NK-92 (cell line): ENCODE results near the gene MAPKBP1.
"Not testable (repeated sequence)": the region's sequence is repeated elsewhere in the genome, so short reads cannot be mapped to it uniquely, and the experiment has no call there.

ENCODE experiments used
- DNase-seq: peaks from one replicate; lab custom pipeline; 2025; ENCODE audit not compliant: unreplicated experiment; lab: John Stamatoyannopoulos, UW

The MAPKBP1 gene

GRCh38 chr15:41825145-41825544 lies 50.9 kb downstream of the MAPKBP1 start:
- DNase-seq: no peak

- DNase-seq: no peak
These were observed 51.6 kb downstream of the MAPKBP1 start for GRCh38 chr15:41825572-41826535.

GRCh38 chr15:41827290-41827879 lies 53.1 kb downstream of the MAPKBP1 start:
- no peak for DNase-seq

GRCh38 chr15:41827880-41828806 lies 53.9 kb downstream of the MAPKBP1 start, which contains the start of gene JMJD7:
JMJD7 (plus strand) TSS chr15:41828092; CDS start chr15:41828125, 33 bp downstream.
- peak; percentile 70 for DNase-seq

GRCh38 chr15:41828807-41829141 lies 54.5 kb downstream of the MAPKBP1 start:
- DNase-seq: no peak

- no peak for DNase-seq
These were observed 55.8 kb downstream of the MAPKBP1 start for GRCh38 chr15:41829959-41830646.

GRCh38 chr15:41831291-41831690 lies 57.0 kb downstream of the MAPKBP1 start:
- DNase-seq: not testable (repeated sequence)

- no peak for DNase-seq
These were observed 57.9 kb downstream of the MAPKBP1 start for GRCh38 chr15:41832208-41832607.

GRCh38 chr15:41832875-41833274 lies 58.6 kb downstream of the MAPKBP1 start:
- no peak for DNase-seq

- no peak for DNase-seq
These were observed 59.8 kb downstream of the MAPKBP1 start for GRCh38 chr15:41834096-41834495.

GRCh38 chr15:41836073-41836472 lies 61.8 kb downstream of the MAPKBP1 start:
- no peak for DNase-seq

- DNase-seq: no peak
These were observed 62.6 kb downstream of the MAPKBP1 start for GRCh38 chr15:41836713-41837454.

- no peak for DNase-seq
These were observed 64.2 kb downstream of the MAPKBP1 start, which contains the start of gene PLA2G4B for GRCh38 chr15:41838400-41838897. PLA2G4B (plus strand) TSS chr15:41838847; CDS start chr15:41838914, 67 bp downstream.

- DNase-seq: no peak
These were observed 65.7 kb downstream of the MAPKBP1 start for GRCh38 chr15:41839781-41840491.

GRCh38 chr15:41840673-41841072 lies 66.4 kb downstream of the MAPKBP1 start:
- no peak for DNase-seq

GRCh38 chr15:41841131-41841530 lies 66.8 kb downstream of the MAPKBP1 start:
- DNase-seq: no peak

GRCh38 chr15:41842229-41842628 lies 67.9 kb downstream of the MAPKBP1 start:
- no peak for DNase-seq

- no peak for DNase-seq
These were observed 69.3 kb downstream of the MAPKBP1 start for GRCh38 chr15:41843571-41843970.

- no peak for DNase-seq
These were observed 70.5 kb downstream of the MAPKBP1 start for GRCh38 chr15:41844814-41845213.
